T-helper 2 cell treated with Interferon-gamma antibody and Interleukin-4, amounts not matched to agents 5 μg/mL and 100 μg/mL, for 36 hours (primary cell): ENCODE results near the gene KCND2.

Experiments
- DNase-seq: peaks from one replicate; pipeline ENCODE4 v3.0.0; 2021; ENCODE audit warnings: low spot score
- H3K27ac Mint-ChIP-seq: one replicate; pipeline ENCODE4 v1.8.0; 2021; ENCODE audit warnings: mild to moderate bottlenecking, mixed read lengths
- H3K27me3 Mint-ChIP-seq: one replicate; pipeline ENCODE4 v1.8.0; 2021; ENCODE audit warnings: low read depth, mixed read lengths
- H3K36me3 Mint-ChIP-seq: one replicate; pipeline ENCODE4 v1.8.0; 2021; ENCODE audit warnings: low read depth, mixed read lengths
- H3K4me1 Mint-ChIP-seq: one replicate; pipeline ENCODE4 v1.8.0; 2021; ENCODE audit warnings: low read depth, mixed read lengths
- H3K4me3 Mint-ChIP-seq: one replicate; pipeline ENCODE4 v1.8.0; 2022; ENCODE audit warnings: mild to moderate bottlenecking, moderate library complexity, mixed read lengths
- H3K9me3 Mint-ChIP-seq: one replicate; pipeline ENCODE4 v1.8.0; 2021; ENCODE audit warnings: mixed read lengths

KCND2 gene

GRCh38 chr7:120337308-120337907 is 64.4 kb downstream of the KCND2 start:
- DNase-seq: no peak
- no peaks in the 10 kb centered on the region for H3K36me3 Mint-ChIP-seq
- no peaks in the 10 kb centered on the region for H3K9me3 Mint-ChIP-seq
- no peak overlapping the region for H3K4me3 Mint-ChIP-seq
- no peaks in the 10 kb centered on the region for H3K4me1 Mint-ChIP-seq
- H3K27me3 Mint-ChIP-seq: no peaks in the 10 kb centered on the region
- H3K27ac Mint-ChIP-seq: no peak overlapping the region

GRCh38 chr7:120344276-120344675 is 71.3 kb downstream of the KCND2 start:
- Mint-ChIP-seq H3K27ac (no peak overlapping the region), H3K27me3 (no peaks in the 10 kb centered on the region), H3K4me1 (no peaks in the 10 kb centered on the region), H3K4me3 (no peak overlapping the region), H3K36me3 (no peaks in the 10 kb centered on the region), H3K9me3 (no peaks in the 10 kb centered on the region)
- DNase-seq: no peak

GRCh38 chr7:120353171-120353570 is 80.2 kb downstream of the KCND2 start:
- Mint-ChIP-seq H3K4me1 (no peaks in the 10 kb centered on the region), H3K27me3 (no peaks in the 10 kb centered on the region), H3K4me3 (no peak overlapping the region), H3K36me3 (no peaks in the 10 kb centered on the region), H3K9me3 (no peaks in the 10 kb centered on the region), H3K27ac (no peak overlapping the region)
- DNase-seq: no peak

- Mint-ChIP-seq H3K4me1 (no peaks in the 10 kb centered on the region), H3K36me3 (no peaks in the 10 kb centered on the region), H3K9me3 (no peaks in the 10 kb centered on the region), H3K4me3 (no peak overlapping the region), H3K27ac (no peak overlapping the region), H3K27me3 (no peaks in the 10 kb centered on the region)
- DNase-seq: no peak
Observed at GRCh38 chr7:120360918-120361317, 87.9 kb downstream of the KCND2 start.

GRCh38 chr7:120363414-120363813 is 90.4 kb downstream of the KCND2 start:
- Mint-ChIP-seq H3K9me3 (no peaks in the 10 kb centered on the region), H3K36me3 (no peaks in the 10 kb centered on the region), H3K4me3 (no peak overlapping the region), H3K4me1 (no peaks in the 10 kb centered on the region), H3K27me3 (no peaks in the 10 kb centered on the region), H3K27ac (no peak overlapping the region)
- no peak for DNase-seq

GRCh38 chr7:120370954-120371353 is 98.0 kb downstream of the KCND2 start:
- H3K4me3 Mint-ChIP-seq: no peak overlapping the region
- H3K36me3 Mint-ChIP-seq: no peaks in the 10 kb centered on the region
- H3K27ac Mint-ChIP-seq: no peak overlapping the region

GRCh38 chr7:120373174-120373573 is 100.2 kb downstream of the KCND2 start:
- no peak for DNase-seq
- no peak overlapping the region for H3K4me3 Mint-ChIP-seq
- no peaks in the 10 kb centered on the region for H3K36me3 Mint-ChIP-seq
- no peaks in the 10 kb centered on the region for H3K4me1 Mint-ChIP-seq
- H3K27ac Mint-ChIP-seq: no peak overlapping the region
- no peaks in the 10 kb centered on the region for H3K27me3 Mint-ChIP-seq
- no peaks in the 10 kb centered on the region for H3K9me3 Mint-ChIP-seq

More at GRCh38 chr7:120370954-120371353, 98.0 kb downstream of the KCND2 start:
- DNase-seq: no peak
- H3K4me1 Mint-ChIP-seq: no peaks in the 10 kb centered on the region
- no peaks in the 10 kb centered on the region for H3K9me3 Mint-ChIP-seq
- H3K27me3 Mint-ChIP-seq: no peaks in the 10 kb centered on the region

- no peaks in the 10 kb centered on the region for H3K4me1 Mint-ChIP-seq
- H3K27ac Mint-ChIP-seq: no peak overlapping the region
- H3K36me3 Mint-ChIP-seq: no peaks in the 10 kb centered on the region
- no peaks in the 10 kb centered on the region for H3K27me3 Mint-ChIP-seq
- no peak for DNase-seq
- H3K9me3 Mint-ChIP-seq: no peaks in the 10 kb centered on the region
- H3K4me3 Mint-ChIP-seq: no peak overlapping the region
Observed at GRCh38 chr7:120394595-120394994, 121.6 kb downstream of the KCND2 start.

- Mint-ChIP-seq H3K4me3 (no peak overlapping the region), H3K4me1 (no peaks in the 10 kb centered on the region), H3K36me3 (no peaks in the 10 kb centered on the region), H3K27ac (no peak overlapping the region), H3K27me3 (no peaks in the 10 kb centered on the region), H3K9me3 (no peaks in the 10 kb centered on the region)
- no peak for DNase-seq
Observed at GRCh38 chr7:120395526-120396019, 122.6 kb downstream of the KCND2 start.

GRCh38 chr7:120398284-120399000 is 125.5 kb downstream of the KCND2 start:
- no peak for DNase-seq

GRCh38 chr7:120400806-120401455 is 128.0 kb downstream of the KCND2 start:
- Mint-ChIP-seq H3K36me3 (no peaks in the 10 kb centered on the region), H3K4me3 (no peak overlapping the region), H3K4me1 (no peaks in the 10 kb centered on the region), H3K27me3 (no peaks in the 10 kb centered on the region), H3K27ac (no peak overlapping the region), H3K9me3 (no peaks in the 10 kb centered on the region)
- DNase-seq: no peak

More at GRCh38 chr7:120398284-120399000, 125.5 kb downstream of the KCND2 start:
- no peaks in the 10 kb centered on the region for H3K27me3 Mint-ChIP-seq
- H3K36me3 Mint-ChIP-seq: no peaks in the 10 kb centered on the region
- no peak overlapping the region for H3K4me3 Mint-ChIP-seq
- no peak overlapping the region for H3K27ac Mint-ChIP-seq
- no peaks in the 10 kb centered on the region for H3K4me1 Mint-ChIP-seq
- no peaks in the 10 kb centered on the region for H3K9me3 Mint-ChIP-seq

GRCh38 chr7:120402079-120402767 is 129.2 kb downstream of the KCND2 start:
- DNase-seq: no peak
- Mint-ChIP-seq H3K36me3 (no peaks in the 10 kb centered on the region), H3K9me3 (no peaks in the 10 kb centered on the region), H3K4me3 (no peak overlapping the region), H3K27me3 (no peaks in the 10 kb centered on the region), H3K27ac (no peak overlapping the region), H3K4me1 (no peaks in the 10 kb centered on the region)

GRCh38 chr7:120402801-120403200 is 129.8 kb downstream of the KCND2 start:
- Mint-ChIP-seq H3K27me3 (no peaks in the 10 kb centered on the region), H3K27ac (no peak overlapping the region), H3K4me3 (no peak overlapping the region), H3K36me3 (no peaks in the 10 kb centered on the region), H3K9me3 (no peaks in the 10 kb centered on the region), H3K4me1 (no peaks in the 10 kb centered on the region)
- no peak for DNase-seq

GRCh38 chr7:120404042-120404441 is 131.1 kb downstream of the KCND2 start:
- Mint-ChIP-seq H3K4me3 (no peak overlapping the region), H3K9me3 (no peaks in the 10 kb centered on the region), H3K27me3 (no peaks in the 10 kb centered on the region), H3K27ac (no peak overlapping the region), H3K36me3 (no peaks in the 10 kb centered on the region), H3K4me1 (no peaks in the 10 kb centered on the region)
- no peak for DNase-seq
